Stimulated activated CD8-positive, alpha-beta memory T cell treated with anti-CD3 and anti-CD28 coated beads, Interleukin-2, amount 100 ng/mL, for 48 hours (primary cell): Measurements from ENCODE around the gene CCDC188.
"Not testable (repeated sequence)": the region's sequence is repeated elsewhere in the genome, so short reads cannot be mapped to it uniquely, and the experiment has no call there.

ENCODE experiments used
- DNase-seq, 2 donors: peaks; one replicate each; pipeline ENCODE4 v3.0.0-alpha.2; 2020; ENCODE audit warnings: low read depth in 2 of 2

Gene CCDC188

GRCh38 chr22:20170170-20170569 lies 19.3 kb upstream of the CCDC188 start:
- DNase-seq, result no peak

DNA sequence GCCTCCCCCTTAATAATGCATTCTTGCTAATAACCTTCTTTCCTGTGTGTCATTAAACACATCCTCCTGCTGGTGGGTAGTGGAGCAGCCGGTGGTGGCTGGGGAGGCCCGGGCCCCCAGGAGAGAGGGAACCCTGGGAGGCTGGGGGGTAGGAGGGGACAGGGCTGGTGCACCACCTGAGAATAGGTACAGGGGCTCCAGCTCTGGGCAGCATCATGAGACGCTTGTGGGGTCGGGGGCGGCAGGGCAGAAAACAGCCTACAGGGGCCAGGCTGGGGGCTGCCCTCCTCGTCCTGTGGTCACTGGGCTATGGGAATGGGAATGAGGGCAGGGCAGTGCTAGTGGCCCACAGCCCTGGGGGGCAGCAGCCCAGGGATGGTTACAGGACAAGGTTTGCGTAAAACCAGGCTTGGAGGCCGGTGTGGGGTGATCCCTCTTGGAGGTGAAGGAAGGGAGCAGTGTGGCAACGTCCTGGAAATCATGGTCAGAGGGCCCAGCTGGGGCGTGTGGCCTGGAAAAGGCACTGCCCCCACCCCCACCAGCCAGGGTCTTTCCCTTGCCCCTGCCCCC lies 18.5 kb upstream of the CCDC188 start:
- no peak for DNase-seq

GRCh38 chr22:20167643-20168322 lies 16.9 kb upstream of the CCDC188 start:
- DNase-seq, result no peak

DNA sequence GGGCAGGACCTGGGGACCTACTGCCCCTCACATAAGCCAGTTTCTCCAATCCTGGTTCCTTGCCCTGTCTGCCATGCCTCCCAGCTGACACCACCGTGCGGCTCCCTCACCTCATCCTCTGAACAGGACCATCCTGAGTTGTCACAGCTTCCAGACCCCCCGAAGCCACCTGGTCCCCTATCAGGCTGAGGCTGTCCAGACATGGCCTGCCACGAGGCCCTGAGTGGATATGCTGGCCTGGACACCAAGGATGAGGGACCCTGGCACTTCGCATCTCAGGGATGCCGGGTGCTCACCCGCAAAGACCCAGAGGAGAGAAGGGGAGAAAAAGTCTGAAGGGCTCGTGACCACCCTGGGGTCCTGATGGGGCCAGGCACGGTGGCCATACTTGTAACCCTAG lies 15.8 kb upstream of the CCDC188 start:
- DNase-seq, result no peak

- DNase-seq, result no peak
Measured at GRCh38 chr22:20165913-20166312, 15.1 kb upstream of the CCDC188 start.

GRCh38 chr22:20165421-20165820 lies 14.6 kb upstream of the CCDC188 start:
- DNase-seq, result no peak

DNA sequence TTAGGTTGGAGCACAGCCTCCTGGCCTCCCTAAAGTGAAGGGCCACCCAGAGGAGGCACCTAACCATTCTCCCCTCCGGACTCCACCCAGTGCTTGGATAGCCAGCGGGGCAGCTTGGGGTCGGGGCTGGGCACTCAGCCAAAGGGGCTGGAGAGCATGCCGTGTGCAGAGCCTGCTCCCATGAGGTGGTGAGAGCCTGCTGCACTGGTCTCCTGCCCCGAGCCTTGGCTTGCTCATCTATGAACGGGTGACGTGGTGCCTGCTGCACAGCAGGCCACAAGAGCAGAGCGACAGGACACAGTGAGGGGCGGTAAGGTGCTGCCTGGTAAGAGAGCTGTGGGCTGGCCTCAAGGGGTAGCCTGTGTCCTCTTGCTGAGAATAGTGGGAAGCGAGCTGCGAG lies 14.0 kb upstream of the CCDC188 start:
- DNase-seq, result no peak

GRCh38 chr22:20160041-20160440 lies 9.2 kb upstream of the CCDC188 start:
- no peak for DNase-seq

DNA sequence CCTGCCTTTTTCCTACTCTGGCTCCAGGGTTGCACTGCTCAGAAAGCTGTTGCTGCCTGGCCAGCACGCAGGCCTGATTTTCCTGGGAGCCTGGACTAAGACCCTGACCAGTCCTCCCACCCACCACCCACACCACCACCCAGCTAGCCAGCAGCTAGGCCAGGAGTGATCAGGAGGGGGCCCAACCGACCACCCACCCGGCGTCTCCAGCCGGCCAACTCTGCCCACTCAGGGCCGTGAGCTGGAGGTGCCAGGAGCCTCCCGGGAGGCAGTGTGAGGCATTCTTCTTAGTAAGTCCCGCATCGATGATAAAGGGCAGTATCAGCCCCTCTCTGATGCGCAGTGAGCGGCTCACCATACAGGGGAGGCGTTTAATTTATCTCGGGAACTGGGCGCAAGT lies 8.7 kb upstream of the CCDC188 start:
- DNase-seq, result not testable (repeated sequence)

- DNase-seq, result no peak
Measured at GRCh38 chr22:20159076-20159475, 8.2 kb upstream of the CCDC188 start.

DNA sequence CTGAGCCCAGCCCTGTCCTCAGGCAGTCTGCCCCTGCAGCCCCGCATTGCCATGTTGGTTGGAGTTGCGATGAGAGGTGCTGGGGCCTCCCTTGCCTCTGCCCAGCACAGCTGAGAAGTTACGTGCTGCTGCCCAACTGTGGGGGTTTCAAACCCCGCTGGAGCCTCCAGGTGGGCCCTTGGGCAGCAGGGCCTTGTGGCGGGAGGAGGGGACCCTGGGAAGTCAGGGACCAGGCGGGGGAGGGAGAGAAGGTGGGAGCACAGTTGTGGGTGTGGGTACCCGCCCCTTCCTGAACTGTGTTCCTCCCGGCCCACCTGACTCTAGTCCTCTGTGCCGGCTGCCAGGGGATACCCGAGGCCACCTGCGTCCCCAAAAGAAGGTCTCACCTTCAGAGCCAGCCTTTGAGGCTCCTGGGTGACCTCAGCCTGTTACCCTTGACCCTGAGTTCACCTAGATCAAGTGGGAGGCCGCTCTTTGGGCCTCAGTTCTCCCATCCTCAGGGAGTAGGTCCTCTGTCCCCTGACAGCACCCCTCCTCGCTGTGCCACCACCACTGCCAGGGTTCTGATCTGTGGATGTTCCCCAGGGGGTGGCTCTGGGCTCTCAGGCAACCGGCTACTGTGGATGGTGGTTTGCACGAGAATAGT lies 7.7 kb upstream of the CCDC188 start:
- DNase-seq, result no peak

DNA sequence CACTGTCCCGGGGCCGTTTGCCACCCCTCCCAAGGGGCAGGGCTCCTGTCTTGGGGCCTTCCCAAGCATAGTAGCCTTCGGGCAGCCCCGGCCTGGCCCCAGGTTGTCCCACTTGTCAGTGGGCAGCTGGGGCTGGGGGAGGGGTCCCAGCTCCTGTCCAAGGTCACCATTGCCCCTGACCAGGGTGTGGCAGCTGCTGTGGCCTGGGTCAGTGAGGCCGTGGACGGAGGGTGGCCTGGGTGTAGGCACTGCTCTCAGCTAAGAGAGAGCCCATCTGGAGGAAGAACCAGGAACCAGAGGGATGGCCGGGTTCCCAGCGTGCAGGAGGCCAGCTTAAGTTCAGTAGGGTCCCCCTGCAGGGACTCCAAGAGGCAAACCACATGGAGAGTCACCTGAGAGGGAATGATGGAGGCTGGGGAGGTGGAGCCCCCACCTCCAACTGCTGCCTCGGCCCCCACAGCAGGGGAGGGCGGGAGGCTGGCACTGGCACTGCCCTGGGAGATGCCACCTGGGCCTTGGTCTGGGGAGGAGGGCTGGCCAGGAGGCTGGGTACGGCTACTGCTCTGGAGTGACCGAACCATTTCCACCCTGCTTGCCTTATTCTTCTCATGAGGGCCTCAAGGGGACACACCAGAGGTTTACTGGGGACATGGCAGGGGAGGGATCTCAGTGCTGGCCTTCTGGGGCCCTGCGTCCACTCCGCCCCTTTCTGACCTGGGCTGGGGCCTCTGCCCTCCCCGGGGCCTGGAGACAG lies 6.8 kb upstream of the CCDC188 start:
- DNase-seq, result no peak

DNA sequence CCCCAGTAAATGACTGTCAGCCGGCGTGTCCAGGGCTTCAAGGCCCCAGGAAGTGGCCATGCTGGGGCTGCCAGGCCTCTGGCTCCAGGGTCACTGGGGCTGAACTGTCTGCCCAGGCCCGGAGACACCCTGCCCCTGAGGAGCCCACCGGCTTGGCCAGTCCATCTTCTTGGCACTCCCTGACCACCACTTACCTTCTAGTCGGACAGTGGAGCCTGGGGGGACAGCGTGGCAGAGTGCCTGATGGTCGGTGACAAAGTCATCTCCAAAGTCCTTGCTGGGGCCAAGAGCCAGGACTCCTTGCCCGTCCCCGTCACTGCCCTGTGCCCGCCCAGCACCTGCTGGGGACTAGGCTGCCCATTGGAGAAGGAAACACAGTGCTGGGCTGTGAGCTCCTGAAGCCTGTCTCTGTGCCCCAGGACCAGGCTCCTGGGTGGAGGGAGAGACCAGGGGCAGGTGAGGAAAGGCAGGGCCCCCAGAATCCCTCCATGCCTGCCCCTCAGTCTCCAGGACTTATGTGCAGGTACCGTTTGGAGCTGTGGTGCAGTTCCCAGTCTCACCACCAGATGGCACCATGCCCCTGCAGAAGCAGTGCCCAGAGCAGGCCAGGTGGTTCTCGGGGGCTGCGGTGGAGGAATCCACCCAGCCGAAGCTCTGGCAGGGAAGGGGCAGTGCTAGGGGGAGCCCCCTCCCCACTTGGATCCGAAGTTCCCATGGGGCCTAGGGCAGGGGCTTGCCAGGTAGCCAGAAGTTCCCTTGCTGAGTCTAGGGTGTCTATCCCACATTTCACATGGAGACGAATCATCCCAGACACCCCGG lies 6.0 kb upstream of the CCDC188 start:
- peak; percentile 70 to 89 for DNase-seq

GRCh38 chr22:20156042-20156389 lies 5.2 kb upstream of the CCDC188 start:
- DNase-seq, result no peak

DNA sequence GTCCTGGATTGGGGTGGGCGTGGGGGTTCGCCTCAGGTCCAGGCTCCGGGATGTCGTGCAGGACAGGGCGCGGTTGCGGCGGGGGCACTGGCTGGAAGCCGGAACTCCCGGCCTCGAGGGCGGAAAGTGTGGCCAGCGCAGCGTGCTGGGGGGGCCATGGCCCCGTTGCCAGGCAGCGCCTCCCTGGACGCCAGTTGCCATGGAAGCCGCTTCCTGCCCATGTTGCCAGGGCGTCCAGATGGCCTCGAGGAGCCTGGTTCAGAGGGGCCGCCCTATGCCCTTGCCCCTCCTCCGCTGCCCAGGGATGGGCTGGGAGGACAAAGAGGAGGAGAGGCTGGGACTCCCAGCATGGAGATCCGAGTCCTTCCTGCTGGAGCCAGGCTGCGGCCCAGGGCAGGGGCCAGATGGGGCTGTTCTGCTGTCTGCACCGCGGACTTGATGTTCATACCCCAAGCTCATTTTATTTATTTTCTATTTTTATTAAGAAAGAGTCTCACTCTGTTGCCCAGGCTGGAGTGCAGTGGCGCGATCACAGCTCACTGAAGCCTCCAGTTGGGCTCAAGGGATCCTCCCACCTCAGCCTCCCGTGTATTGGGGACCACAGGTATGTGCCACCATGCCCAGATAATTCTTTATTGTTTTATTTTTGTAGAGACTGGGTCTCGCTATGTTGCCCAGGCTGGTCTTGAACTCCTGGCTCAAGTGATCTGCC lies 4.6 kb upstream of the CCDC188 start:
- DNase-seq, result no peak

DNA sequence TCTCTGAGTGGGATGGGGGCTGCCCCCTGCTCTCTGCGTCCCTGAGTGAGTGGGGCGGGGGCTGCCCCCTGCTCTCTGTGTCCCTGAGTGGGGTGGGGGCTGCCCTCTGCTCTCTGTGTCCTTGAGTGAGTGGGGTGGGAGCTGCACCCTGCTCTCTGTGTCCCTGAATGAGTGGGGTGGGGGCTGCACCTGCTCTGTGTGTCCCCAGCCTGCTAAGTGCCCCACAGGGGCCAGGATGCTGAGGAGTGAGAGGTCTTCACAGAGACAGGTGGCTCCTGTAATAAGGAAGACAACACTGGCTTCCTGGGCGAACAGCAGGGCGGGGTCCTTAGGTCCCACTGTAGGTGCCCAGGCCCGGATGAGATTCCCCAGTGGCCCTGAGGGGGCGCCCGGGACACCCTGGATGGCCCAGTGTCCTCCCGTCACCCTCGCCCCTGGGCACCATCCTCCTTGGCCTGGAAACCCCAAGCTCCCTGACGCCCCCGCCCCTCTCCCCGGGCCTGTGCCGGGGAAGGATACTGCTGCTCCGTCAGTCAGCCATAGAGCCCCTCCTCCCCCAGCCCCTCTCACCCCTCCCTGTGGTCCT lies 3.8 kb upstream of the CCDC188 start:
- no peak for DNase-seq

DNA sequence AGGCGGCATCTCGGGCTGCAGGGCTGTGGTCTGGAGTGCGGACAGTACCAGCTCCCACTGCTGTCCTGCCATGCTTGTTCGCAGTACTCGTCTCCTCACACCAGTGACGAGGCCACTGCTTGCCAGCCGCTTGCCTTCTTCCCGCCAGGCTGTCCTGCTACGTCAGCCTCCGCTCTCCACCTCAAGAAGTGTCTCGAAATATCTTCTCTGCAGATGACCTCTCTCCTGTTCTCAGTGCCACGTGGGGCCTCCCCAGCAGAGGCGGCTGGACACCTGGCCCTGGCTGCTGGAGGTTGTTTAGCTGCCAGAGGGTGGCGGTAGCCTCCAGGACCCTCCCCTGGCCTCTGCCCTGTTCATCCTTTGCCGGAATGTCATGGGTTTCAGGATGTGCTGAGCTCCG lies 3.1 kb upstream of the CCDC188 start:
- DNase-seq, result no peak

DNA sequence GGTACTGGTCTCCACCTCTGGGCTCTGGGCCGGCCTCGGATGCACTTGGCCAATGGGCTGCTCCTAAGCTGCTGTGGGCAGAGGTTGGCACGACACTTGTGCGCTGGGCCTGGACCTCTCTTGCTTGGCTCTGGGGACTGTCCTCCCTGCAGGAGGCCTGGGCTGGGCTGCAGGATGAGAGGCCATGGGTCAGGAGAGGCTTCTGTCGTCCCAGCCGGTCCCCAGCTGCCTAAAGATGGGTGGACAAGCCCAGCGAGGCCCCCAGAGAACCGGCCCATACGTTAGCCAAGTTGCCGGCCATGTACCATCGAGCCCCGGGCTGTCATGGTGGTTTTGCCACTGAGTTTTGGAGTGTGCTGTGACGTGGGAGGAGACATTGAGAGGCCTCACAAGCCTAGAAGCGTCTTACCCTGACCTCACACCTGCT lies 1.6 kb upstream of the CCDC188 start:
- DNase-seq, result no peak

GRCh38 chr22:20151276-20151588 lies 377 bp upstream of the CCDC188 start:
- DNase-seq, result no peak

DNA sequence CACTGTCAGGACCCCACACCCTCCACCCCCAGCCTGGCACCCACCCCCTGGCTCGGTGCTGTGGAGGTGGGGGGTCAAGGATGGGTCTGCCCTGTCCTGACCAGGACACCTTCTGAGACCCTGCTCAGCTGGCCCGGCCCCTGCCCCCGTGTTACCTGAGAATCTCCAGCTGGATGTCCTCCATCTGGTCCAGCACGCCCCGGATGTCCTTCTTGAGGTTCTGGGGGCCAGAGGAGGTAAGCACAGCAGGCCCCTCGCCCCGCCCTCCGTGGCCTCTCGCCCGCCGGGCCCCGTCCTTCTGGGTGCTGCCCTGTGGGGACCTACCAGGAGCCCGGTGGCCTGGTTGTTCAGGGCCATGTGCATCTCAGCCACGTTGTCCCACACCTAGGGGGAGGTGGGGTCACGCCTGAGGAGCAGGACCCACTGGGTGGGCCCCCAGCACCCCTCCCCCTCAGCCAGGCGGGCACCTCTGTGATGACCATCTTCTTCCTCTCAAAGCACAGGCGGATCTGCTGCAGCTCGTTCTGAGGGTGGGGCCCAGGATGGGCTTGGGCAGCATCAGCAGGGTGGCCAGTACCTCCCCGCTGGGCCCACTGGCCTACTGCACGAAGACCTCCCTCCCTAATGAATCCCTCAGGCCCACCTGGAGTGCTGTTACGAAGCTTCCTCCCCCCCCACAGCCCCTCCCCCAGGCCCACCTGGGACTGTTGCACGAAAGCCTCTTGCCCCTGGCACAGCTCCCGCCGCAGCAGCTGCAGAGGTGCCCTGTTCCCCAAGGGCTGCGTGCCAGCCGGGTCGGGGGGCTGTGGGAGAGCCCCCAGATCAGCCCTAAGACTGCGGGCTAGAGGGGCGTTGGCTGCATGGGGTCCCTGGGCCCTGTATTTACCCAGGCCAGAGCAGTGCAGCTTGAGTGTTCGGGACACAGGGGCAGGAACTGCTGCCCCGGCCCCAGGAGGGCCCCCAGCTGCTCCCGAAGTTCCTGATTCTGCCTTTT lies 1.3 kb downstream of the CCDC188 start:
- DNase-seq, result no peak
